Smooth muscle cell (in vitro differentiated cells): ENCODE results near the gene SRPK1. TPM values are rescaled to one million over a fixed set of nuclear protein-coding genes. Genes with fewer than 3 reads are reported as not detected.
"Not testable (repeated sequence)": the region's sequence is repeated elsewhere in the genome, so short reads cannot be mapped to it uniquely, and the experiment has no call there.

Experiments
- DNase-seq: peaks from one replicate; lab custom pipeline; 2025; ENCODE audit not compliant: unreplicated experiment; lab: John Stamatoyannopoulos, UW
- H2AFZ ChIP-seq: fragments of 200-600 bp; sonication (generic); 2 replicates; pipeline ENCODE4 v1.6.0; 2016; ENCODE audit warnings: antibody characterized with exemption, low read depth, mild to moderate bottlenecking
- H3F3A ChIP-seq: fragments of 200-600 bp; sonication (generic); 2 replicates; pipeline ENCODE4 v1.6.0; 2017; ENCODE audit warnings: antibody characterized with exemption, low read depth
- H3K27ac ChIP-seq: fragments of 200-600 bp; sonication (generic); 2 replicates; pipeline ENCODE4 v1.5.1; 2016; ENCODE audit warnings: low read depth, mild to moderate bottlenecking
- H3K27me3 ChIP-seq: fragments of 200-600 bp; sonication (generic); 2 replicates; pipeline ENCODE4 v1.6.1; 2016; ENCODE audit warnings: low read depth, mild to moderate bottlenecking
- H3K36me3 ChIP-seq: fragments of 200-600 bp; sonication (generic); 2 replicates; pipeline ENCODE4 v1.5.1; 2016; ENCODE audit warnings: low read depth
- H3K4me1 ChIP-seq: fragments of 200-600 bp; sonication (generic); 2 replicates; pipeline ENCODE4 v1.5.1; 2016; ENCODE audit warnings: low read depth
- H3K4me2 ChIP-seq: fragments of 200-600 bp; sonication (generic); 2 replicates; pipeline ENCODE4 v1.6.0; 2016; ENCODE audit warnings: mild to moderate bottlenecking
- H3K4me3 ChIP-seq: fragments of 200-600 bp; sonication (generic); 2 replicates; pipeline ENCODE4 v1.5.1; 2016; ENCODE audit warnings: mild to moderate bottlenecking
- H3K79me2 ChIP-seq: fragments of 200-600 bp; sonication (generic); 2 replicates; pipeline ENCODE4 v1.6.0; 2016; ENCODE audit warnings: low read depth, mild to moderate bottlenecking
- H3K9ac ChIP-seq: fragments of 200-600 bp; sonication (generic); 2 replicates; pipeline ENCODE4 v1.6.0; 2016; ENCODE audit warnings: low read depth
- H3K9me3 ChIP-seq: fragments of 200-600 bp; sonication (generic); replicated peaks from 2 replicates; pipeline ENCODE4 v1.5.1; 2016; ENCODE audit warnings: low read depth
- H4K20me1 ChIP-seq: fragments of 200-600 bp; sonication (generic); 2 replicates; pipeline ENCODE4 v1.6.0; 2016; ENCODE audit warnings: low read depth
- CTCF ChIP-seq: fragments of 200-600 bp; sonication (generic); IDR thresholded peaks from 2 replicates; pipeline ENCODE4 v1.5.1; 2017; ENCODE audit warnings: borderline replicate concordance, mild to moderate bottlenecking, antibody characterized with exemption; ENCODE audit not compliant: insufficient read depth, poor library complexity, severe bottlenecking
- WGBS: methylation state at CpG from one replicate; pipeline ENCODE4 v1.1.7; 2016; ENCODE audit warnings: low lambda C conversion rate; 5-methylcytosine and 5-hydroxymethylcytosine counted together
- polyA plus RNA-seq: library from polyadenylated mRNA; unstranded; fragments of >200 nt; fragmentation: Nextera tagmentation; extraction: Ambion mirVana; gene quantifications from 2 replicates; pipeline ENCODE4 v1.2.1, GENCODE V29; 2016
- total RNA-seq: library from RNA; depleted of rRNA; stranded (reverse); fragments of >200 nt; gene quantifications from 2 replicates; pipeline ENCODE4 v1.2.3, GENCODE V29; 2014

Gene SRPK1
- total and polyA plus RNA-seq, 2 experiments from 2014 or later, result 28.2 to 45.7 TPM

- no peaks in the 10 kb centered on the region for H3K79me2 ChIP-seq
- no peak for DNase-seq
- no peak overlapping the region for H3K4me2 ChIP-seq
- no peak for TF ChIP-seq CTCF
- peaks cover 8% of the 10 kb centered on the region for H3K27me3 ChIP-seq
- WGBS, result 84% methylated on average over 1 of the region's 1 CpG
- no peaks in the 10 kb centered on the region for H3K4me1 ChIP-seq
- H3K36me3 ChIP-seq, result no peaks in the 10 kb centered on the region
- H3F3A ChIP-seq, result no peaks in the 10 kb centered on the region
- H3K4me3 ChIP-seq, result no peak overlapping the region
- no peak overlapping the region for H3K27ac ChIP-seq
- H3K9ac ChIP-seq, result no peak overlapping the region
- H4K20me1 ChIP-seq, result no peaks in the 10 kb centered on the region
- no peak overlapping the region for H2AFZ ChIP-seq
- no peaks in the 10 kb centered on the region for H3K9me3 ChIP-seq
Measured at GRCh38 chr6:35936681-35937359, 15.9 kb upstream of the SRPK1 start.

GRCh38 chr6:35935469-35935868 lies 14.6 kb upstream of the SRPK1 start:
- H3K36me3 ChIP-seq, result no peaks in the 10 kb centered on the region
- peaks cover 15% of the 10 kb centered on the region for H3K27me3 ChIP-seq
- no peak overlapping the region for H3K4me2 ChIP-seq
- no peaks in the 10 kb centered on the region for H3K4me1 ChIP-seq
- no peak for TF ChIP-seq CTCF
- no peaks in the 10 kb centered on the region for H3K9me3 ChIP-seq
- H2AFZ ChIP-seq, result no peak overlapping the region
- no peaks in the 10 kb centered on the region for H3K79me2 ChIP-seq
- no peak for DNase-seq
- H4K20me1 ChIP-seq, result no peaks in the 10 kb centered on the region
- H3K27ac ChIP-seq, result no peak overlapping the region
- H3K9ac ChIP-seq, result no peak overlapping the region
- no peaks in the 10 kb centered on the region for H3F3A ChIP-seq
- no peak overlapping the region for H3K4me3 ChIP-seq
- 84% methylated on average over 5 of the region's 5 CpGs for WGBS

- Histone ChIP-seq H3K4me1 (no peaks in the 10 kb centered on the region), H3K27me3 (peaks cover 19% of the 10 kb centered on the region), H3K9me3 (no peaks in the 10 kb centered on the region), H3K27ac (no peak overlapping the region), H3K79me2 (no peaks in the 10 kb centered on the region), H2AFZ (no peak overlapping the region), H3K36me3 (no peaks in the 10 kb centered on the region), H3K9ac (no peak overlapping the region), H3K4me2 (no peak overlapping the region), H3F3A (no peaks in the 10 kb centered on the region), H4K20me1 (no peaks in the 10 kb centered on the region), H3K4me3 (no peak overlapping the region)
- no peak for TF ChIP-seq CTCF
- 79% methylated on average over 2 of the region's 2 CpGs for WGBS
- no peak for DNase-seq
Measured at GRCh38 chr6:35933844-35934243, 12.9 kb upstream of the SRPK1 start.

GRCh38 chr6:35931873-35932272 lies 11.0 kb upstream of the SRPK1 start:
- not testable (repeated sequence) for H3K9ac ChIP-seq, H2AFZ ChIP-seq, H3K27ac ChIP-seq, H3K4me1 ChIP-seq, H4K20me1 ChIP-seq, H3K36me3 ChIP-seq, H3K4me3 ChIP-seq, H3K9me3 ChIP-seq, DNase-seq, H3F3A ChIP-seq, H3K79me2 ChIP-seq, H3K4me2 ChIP-seq
- peaks cover 19% of the 10 kb centered on the region for H3K27me3 ChIP-seq
- 76% methylated on average over 10 of the region's 10 CpGs for WGBS
